Measurements from ENCODE around the gene PSME1. TPM values are rescaled to one million over a fixed set of nuclear protein-coding genes. Genes with fewer than 3 reads are reported as not detected.

PSME1 gene
- polyA plus RNA-seq, 3 donors from 2014 or later = 1,115 to 1,243 (median 1,240) TPM

DNA sequence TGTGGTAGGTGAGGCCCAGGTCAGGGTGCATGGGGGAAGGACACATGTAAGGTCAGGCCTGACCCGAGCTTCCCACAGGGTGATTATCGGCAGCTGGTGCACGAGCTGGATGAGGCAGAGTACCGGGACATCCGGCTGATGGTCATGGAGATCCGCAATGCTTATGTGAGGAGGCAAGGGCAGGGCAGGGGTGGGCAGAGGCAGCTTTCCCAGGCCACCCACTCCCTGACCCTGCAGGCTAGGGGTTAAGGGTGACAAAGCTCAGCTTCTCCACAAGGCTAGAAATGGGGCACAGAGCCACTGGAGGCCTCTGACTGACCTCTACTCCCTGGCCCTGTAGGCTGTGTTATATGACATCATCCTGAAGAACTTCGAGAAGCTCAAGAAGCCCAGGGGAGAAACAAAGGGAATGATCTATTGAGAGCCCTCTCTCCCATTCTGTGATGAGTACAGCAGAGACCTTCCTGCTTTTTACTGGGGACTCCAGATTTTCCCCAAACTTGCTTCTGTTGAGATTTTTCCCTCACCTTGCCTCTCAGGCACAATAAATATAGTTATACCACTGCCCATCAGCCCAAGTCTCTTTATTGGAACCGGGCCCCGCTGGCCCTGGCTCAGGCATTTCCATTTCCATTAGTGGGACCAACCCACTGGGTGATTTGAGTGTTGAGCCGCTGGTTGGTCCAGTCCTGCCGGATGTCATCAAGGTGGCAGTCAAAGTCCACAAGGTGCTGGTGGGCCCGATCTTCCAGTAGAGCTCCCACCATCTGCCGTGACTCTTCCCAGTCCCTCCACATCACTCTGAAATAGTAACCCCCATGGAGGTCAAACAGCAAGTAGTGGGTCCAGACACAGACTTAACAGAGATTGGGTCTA lies 2.6 kb downstream of the PSME1 start:
- DNase-seq = no peak
- Mint-ChIP-seq H3K36me3 (peaks cover 3 to 23% (median 8%) of the 10 kb centered on the region in 3 donors), H3K27me3 (ENCODE audit: low read depth in 3 of 3) (peaks cover 7 to 12% (median 9%) of the 10 kb centered on the region in 3 donors), H3K9me3 (no peaks in the 10 kb centered on the region), H3K4me1 (peaks cover 58 to 69% of the 10 kb centered on the region in 2 donors), H3K4me3 (peak overlapping the region; percentile 42 to 89 (median 66)), H3K27ac (peak overlapping the region; percentile 36 to 91 (median 70))

- Mint-ChIP-seq H3K27me3 (ENCODE audit: low read depth in 3 of 3) (peaks cover 7 to 12% (median 9%) of the 10 kb centered on the region in 3 donors), H3K36me3 (peaks cover 7 to 27% (median 12%) of the 10 kb centered on the region in 3 donors), H3K27ac (peak overlapping the region; percentile 36 to 79 (median 56)), H3K4me3 (peak overlapping the region; percentile 38 to 67 (median 57)), H3K4me1 (peaks cover 61 to 73% of the 10 kb centered on the region in 2 donors), H3K9me3 (no peaks in the 10 kb centered on the region)
- no peak for DNase-seq
These were observed 3.4 kb downstream of the PSME1 start for GRCh38 chr14:24139272-24139934.

DNA sequence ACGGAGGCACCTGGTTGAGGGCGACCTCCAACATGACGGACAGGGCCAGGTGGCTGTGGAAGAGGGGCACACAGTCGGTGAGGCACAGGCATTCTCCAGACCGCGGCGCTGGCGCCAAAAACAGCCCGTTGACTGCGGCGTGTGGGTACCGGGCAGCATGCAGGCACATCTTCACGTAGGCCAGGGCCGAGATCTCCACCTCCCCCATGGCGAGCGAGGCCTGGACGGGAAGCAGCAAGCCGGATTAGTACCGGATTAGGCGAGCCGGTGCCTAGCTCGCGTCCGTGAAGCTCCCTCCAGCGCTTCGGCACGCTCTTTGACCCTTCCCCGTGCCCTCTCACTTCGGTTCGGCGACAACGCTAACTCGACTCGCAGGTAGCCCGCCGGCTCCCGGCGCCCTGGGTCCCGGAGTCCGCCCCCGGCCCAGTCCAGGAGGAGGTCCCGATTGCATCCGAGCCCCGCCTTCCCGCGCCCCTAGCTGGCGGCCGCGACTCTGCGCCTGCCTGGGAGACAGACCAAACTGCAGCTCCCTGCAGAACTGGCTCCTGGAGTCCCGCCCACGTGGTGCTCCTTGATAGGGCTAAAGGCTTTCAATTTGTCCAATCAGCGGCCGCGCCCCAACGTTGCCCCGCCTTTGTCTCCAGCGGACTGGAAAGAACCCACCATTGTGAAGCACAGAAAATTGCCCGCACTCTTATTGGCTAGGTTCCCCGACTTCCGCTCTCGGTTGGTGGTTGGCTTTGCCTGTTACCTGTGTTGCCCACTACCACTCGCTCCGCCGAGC lies 5.3 kb downstream of the PSME1 start, which contains the start of gene EMC9:
Gene EMC9 (minus strand): TSS at position 495 of the 784 bp plus-strand sequence. CDS start 287 bp downstream, at position 208.
- Mint-ChIP-seq H3K36me3 (peaks cover 7 to 30% (median 12%) of the 10 kb centered on the region in 3 donors), H3K27ac (peak within 1 kb of the TSS; percentile 81 to 98 (median 95)), H3K4me3 (peak within 1 kb of the TSS; percentile 89 to 95 (median 92)), H3K9me3 (no peaks in the 10 kb centered on the region), H3K27me3 (ENCODE audit: low read depth in 3 of 3) (peaks cover 9% of the 10 kb centered on the region in 3 donors), H3K4me1 (peaks cover 75 to 84% of the 10 kb centered on the region in 2 donors)
- DNase-seq = peak; percentile 98 to 99 (median 99)

DNA sequence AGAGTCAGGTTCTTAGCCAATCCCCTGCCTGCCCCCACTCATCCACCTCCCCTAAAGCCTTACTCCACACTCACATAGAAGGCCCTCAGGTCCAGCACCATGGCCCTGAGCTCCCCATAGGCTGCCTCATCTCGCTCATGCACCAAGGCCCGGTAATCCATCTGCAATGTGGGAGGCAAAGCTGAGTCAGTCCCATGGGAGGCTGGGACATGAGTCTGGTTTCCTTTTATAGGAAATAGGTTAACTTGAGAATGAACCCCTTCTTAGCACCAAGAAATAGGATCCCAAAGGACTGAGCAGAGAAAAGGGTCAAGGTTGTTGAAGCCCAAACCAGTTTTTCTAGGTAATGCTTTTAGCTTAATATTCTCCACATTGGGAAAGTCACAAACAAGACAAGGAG lies 7.5 kb downstream of the PSME1 start:
- peaks cover 7 to 23% (median 12%) of the 10 kb centered on the region in 3 donors for H3K36me3 Mint-ChIP-seq
- H3K27me3 Mint-ChIP-seq (ENCODE audit: low read depth in 3 of 3) = peaks cover 8 to 16% (median 10%) of the 10 kb centered on the region in 3 donors
- H3K4me1 Mint-ChIP-seq = peaks cover 68 to 77% of the 10 kb centered on the region in 2 donors
- peak overlapping the region in 4 of 6 donors; percentile 60 to 70 (median 66) for H3K27ac Mint-ChIP-seq
- H3K4me3 Mint-ChIP-seq = peak overlapping the region in 3 of 5 donors; percentile 23 to 49 (median 30)
- no peaks in the 10 kb centered on the region for H3K9me3 Mint-ChIP-seq
- DNase-seq = no peak

DNA sequence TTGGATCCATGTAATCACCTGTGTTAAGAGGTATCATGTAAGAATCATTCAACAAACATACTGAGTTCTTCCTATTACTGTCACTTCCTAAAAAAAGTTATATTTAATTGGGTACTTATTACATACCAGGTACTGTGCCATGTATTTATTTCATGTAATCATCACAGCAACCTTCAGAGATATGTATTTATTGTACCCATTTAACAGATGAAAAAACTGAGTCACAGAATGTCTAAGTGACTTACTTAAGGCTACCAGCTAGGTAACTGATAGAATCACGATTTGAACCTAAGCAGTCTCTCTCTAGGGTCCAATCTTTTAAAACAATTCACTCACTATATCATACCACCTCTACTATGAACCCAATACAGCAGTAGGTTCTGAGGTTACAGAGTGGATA lies 8.5 kb downstream of the PSME1 start:
- peaks cover 8 to 15% (median 10%) of the 10 kb centered on the region in 3 donors for H3K27me3 Mint-ChIP-seq (ENCODE audit: low read depth in 3 of 3)
- no peak for DNase-seq
- H3K9me3 Mint-ChIP-seq = no peaks in the 10 kb centered on the region
- peaks cover 6 to 18% (median 8%) of the 10 kb centered on the region in 3 donors for H3K36me3 Mint-ChIP-seq
- peak overlapping the region in 4 of 5 donors; percentile 26 to 100 (median 63) for H3K4me3 Mint-ChIP-seq
- H3K27ac Mint-ChIP-seq = peak overlapping the region; percentile 23 to 96 (median 81)
- peaks cover 70 to 77% of the 10 kb centered on the region in 2 donors for H3K4me1 Mint-ChIP-seq

DNA sequence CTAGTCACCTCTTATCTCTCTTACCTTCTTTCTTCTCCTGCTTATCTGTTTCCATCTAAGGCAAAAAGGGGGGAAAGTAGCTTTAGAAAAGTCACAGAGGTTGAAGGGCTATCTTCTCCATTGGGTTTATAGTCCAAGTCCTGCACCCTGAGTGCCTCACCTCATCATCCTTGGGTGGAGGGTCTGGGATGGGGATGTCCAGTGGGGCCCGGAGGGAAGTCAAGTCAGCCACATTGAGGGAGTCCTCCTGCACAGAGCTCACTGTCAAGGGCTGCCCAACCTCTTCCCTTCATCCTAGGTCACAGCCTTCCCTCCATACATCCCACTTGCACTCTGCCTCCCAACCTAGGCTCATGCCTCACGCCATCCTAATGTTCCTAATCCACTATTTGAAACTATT lies 9.2 kb downstream of the PSME1 start:
- no peaks in the 10 kb centered on the region for H3K9me3 Mint-ChIP-seq
- H3K36me3 Mint-ChIP-seq = peaks cover 7 to 20% (median 9%) of the 10 kb centered on the region in 3 donors
- H3K4me3 Mint-ChIP-seq = peak overlapping the region; percentile 96 to 100 (median 99)
- H3K27me3 Mint-ChIP-seq (ENCODE audit: low read depth in 3 of 3) = peaks cover 8 to 15% (median 10%) of the 10 kb centered on the region in 3 donors
- peak overlapping the region; percentile 46 to 99 (median 97) for H3K27ac Mint-ChIP-seq
- peaks cover 69 to 77% of the 10 kb centered on the region in 2 donors for H3K4me1 Mint-ChIP-seq
- DNase-seq = no peak

- Mint-ChIP-seq H3K9me3 (no peaks in the 10 kb centered on the region), H3K36me3 (peaks cover 9 to 27% (median 11%) of the 10 kb centered on the region in 3 donors), H3K4me1 (peaks cover 66 to 77% of the 10 kb centered on the region in 2 donors), H3K4me3 (peak overlapping the region; percentile 96 to 100 (median 99)), H3K27ac (peak overlapping the region; percentile 93 to 99 (median 98)), H3K27me3 (ENCODE audit: low read depth in 3 of 3) (peaks cover 8 to 15% (median 12%) of the 10 kb centered on the region in 3 donors)
- DNase-seq = no peak
These were observed 9.9 kb downstream of the PSME1 start for GRCh38 chr14:24145690-24146452.

GRCh38 chr14:24146453-24146977 lies 10.5 kb downstream of the PSME1 start, which contains the start of gene PSME2:
Gene PSME2, minus strand, starts transcription at chr14:24146610. Its CDS starts 29 bp downstream, at chr14:24146581.
- Mint-ChIP-seq H3K4me1 (peaks cover 65 to 76% of the 10 kb centered on the region in 2 donors), H3K36me3 (peaks cover 9 to 30% (median 11%) of the 10 kb centered on the region in 3 donors), H3K27ac (peak within 1 kb of the TSS; percentile 93 to 99 (median 98)), H3K27me3 (ENCODE audit: low read depth in 3 of 3) (peaks cover 7 to 11% (median 9%) of the 10 kb centered on the region in 3 donors), H3K9me3 (no peaks in the 10 kb centered on the region), H3K4me3 (peak within 1 kb of the TSS; percentile 96 to 100 (median 99))
- DNase-seq = peak; percentile 90 to 91 (median 90)

- Mint-ChIP-seq H3K9me3 (no peaks in the 10 kb centered on the region), H3K27me3 (ENCODE audit: low read depth in 3 of 3) (peaks cover 3 to 9% (median 6%) of the 10 kb centered on the region in 3 donors), H3K4me1 (peaks cover 58 to 69% of the 10 kb centered on the region in 2 donors), H3K36me3 (peaks cover 9 to 31% (median 14%) of the 10 kb centered on the region in 3 donors), H3K27ac (peak within 1 kb of the TSS; percentile 93 to 99 (median 98)), H3K4me3 (peak within 1 kb of the TSS; percentile 96 to 100 (median 99))
- DNase-seq = peak; percentile 96 to 98 (median 97)
These were observed 11.2 kb downstream of the PSME1 start, which contains the start of gene RNF31 for GRCh38 chr14:24146978-24147760. Gene RNF31, plus strand, starts transcription at chr14:24147498. Its CDS starts 201 bp downstream, at chr14:24147699.

DNA sequence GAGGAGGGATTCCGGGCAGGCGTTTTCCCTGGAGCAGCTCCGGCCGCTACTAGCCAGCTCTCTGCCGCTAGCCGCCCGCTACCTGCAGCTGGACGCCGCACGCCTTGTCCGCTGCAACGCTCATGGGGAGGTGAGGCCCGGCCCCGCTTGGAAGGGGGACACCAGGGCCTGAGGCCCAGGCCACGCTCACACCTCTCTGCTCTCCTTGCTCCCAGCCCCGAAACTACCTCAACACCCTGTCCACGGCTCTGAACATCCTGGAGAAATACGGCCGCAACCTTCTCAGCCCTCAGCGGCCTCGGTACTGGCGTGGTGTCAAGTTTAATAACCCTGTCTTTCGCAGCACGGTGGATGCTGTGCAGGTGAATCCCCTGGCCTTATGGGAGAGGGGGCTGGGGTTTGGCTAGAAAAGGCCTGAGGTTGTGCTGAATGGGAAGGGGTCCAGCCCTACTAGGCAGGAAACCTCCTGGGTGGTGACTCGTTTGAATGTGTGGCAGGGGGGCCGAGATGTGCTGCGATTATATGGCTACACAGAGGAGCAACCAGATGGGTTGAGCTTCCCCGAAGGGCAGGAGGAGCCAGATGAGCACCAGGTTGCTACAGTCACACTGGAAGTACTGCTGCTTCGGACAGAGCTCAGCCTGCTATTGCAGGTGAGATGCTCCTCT lies 11.9 kb downstream of the PSME1 start:
- Mint-ChIP-seq H3K9me3 (no peaks in the 10 kb centered on the region), H3K36me3 (peaks cover 9 to 31% (median 14%) of the 10 kb centered on the region in 3 donors), H3K27me3 (ENCODE audit: low read depth in 3 of 3) (peaks cover 3 to 9% (median 6%) of the 10 kb centered on the region in 3 donors), H3K27ac (peak overlapping the region; percentile 83 to 93 (median 86)), H3K4me3 (peak overlapping the region; percentile 91 to 100 (median 99)), H3K4me1 (peaks cover 52 to 65% of the 10 kb centered on the region in 2 donors)
- no peak for DNase-seq
